ENCODE results near the gene BTBD2.

The BTBD2 gene

GRCh38 chr19:2015608-2015950, at the start of gene BTBD2:
Gene BTBD2 (minus strand): TSS chr19:2015714. CDS start chr19:2015703, 11 bp downstream.
- H3K27ac ChIP-seq (ENCODE audit: poor library complexity, severe bottlenecking), result peak within 1 kb of the TSS; percentile 55
- ATAC-seq (ENCODE audit: low read depth) (no peak), DNase-seq (ENCODE audit: low spot score) (no peak)
- no peaks in the 10 kb centered on the region for H3K27me3 ChIP-seq (ENCODE audit: insufficient read depth, poor library complexity, severe bottlenecking)
- H3K36me3 ChIP-seq (ENCODE audit: low read depth), result peaks cover 10% of the 10 kb centered on the region
- H3K9me3 ChIP-seq (ENCODE audit: severe bottlenecking), result no peaks in the 10 kb centered on the region
- TF ChIP-seq CTCF (IDR thresholded peaks at IDR 0.05; ENCODE audit: poor library complexity, severe bottlenecking), result no peak
- H3K4me3 ChIP-seq (ENCODE audit: severe bottlenecking), result peak within 1 kb of the TSS; percentile 67
- peaks cover 5% of the 10 kb centered on the region for H3K4me1 ChIP-seq (ENCODE audit: insufficient read depth, poor library complexity, severe bottlenecking)

GRCh38 chr19:2064788-2065524, 49.4 kb upstream of the BTBD2 start:
- no peak overlapping the region for H3K4me3 ChIP-seq (ENCODE audit: severe bottlenecking)
- H3K36me3 ChIP-seq (ENCODE audit: low read depth), result no peaks in the 10 kb centered on the region
- ATAC-seq (ENCODE audit: low read depth) (no peak), DNase-seq (ENCODE audit: low spot score) (no peak)
- no peaks in the 10 kb centered on the region for H3K9me3 ChIP-seq (ENCODE audit: severe bottlenecking)
- H3K27me3 ChIP-seq (ENCODE audit: insufficient read depth, poor library complexity, severe bottlenecking), result no peaks in the 10 kb centered on the region
- H3K4me1 ChIP-seq (ENCODE audit: insufficient read depth, poor library complexity, severe bottlenecking), result peaks cover 9% of the 10 kb centered on the region
- no peak overlapping the region for H3K27ac ChIP-seq (ENCODE audit: poor library complexity, severe bottlenecking)
- no peak for TF ChIP-seq CTCF (IDR thresholded peaks at IDR 0.05; ENCODE audit: poor library complexity, severe bottlenecking)

DNA sequence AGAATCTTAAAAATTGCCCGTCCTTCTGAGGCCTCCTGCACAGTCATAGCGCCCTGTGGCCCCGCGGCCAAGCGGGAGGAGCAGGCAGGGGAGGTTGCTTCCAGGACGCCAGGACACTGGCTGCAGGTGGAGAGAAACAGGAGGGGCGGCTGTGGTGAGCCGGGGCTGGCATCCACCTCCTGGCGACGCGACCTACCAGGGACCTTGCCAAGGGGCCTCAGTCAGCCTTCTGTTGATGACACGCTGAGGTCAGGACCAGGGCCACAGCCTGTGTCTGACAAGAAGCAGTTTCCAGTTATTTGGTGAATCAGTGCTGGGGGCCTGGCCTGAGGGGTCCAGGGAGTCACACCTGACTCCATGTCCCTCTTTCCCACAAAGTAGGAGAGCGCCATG, 48.9 kb upstream of the BTBD2 start:
- no peaks in the 10 kb centered on the region for H3K27me3 ChIP-seq (ENCODE audit: insufficient read depth, poor library complexity, severe bottlenecking)
- TF ChIP-seq CTCF (IDR thresholded peaks at IDR 0.05; ENCODE audit: poor library complexity, severe bottlenecking), result no peak
- H3K4me1 ChIP-seq (ENCODE audit: insufficient read depth, poor library complexity, severe bottlenecking), result peaks cover 15% of the 10 kb centered on the region
- ATAC-seq (ENCODE audit: low read depth), result no peak
- DNase-seq (ENCODE audit: low spot score), result no peak
- H3K4me3 ChIP-seq (ENCODE audit: severe bottlenecking), result no peak overlapping the region
- H3K36me3 ChIP-seq (ENCODE audit: low read depth), result no peaks in the 10 kb centered on the region
- H3K27ac ChIP-seq (ENCODE audit: poor library complexity, severe bottlenecking), result no peak overlapping the region
- no peaks in the 10 kb centered on the region for H3K9me3 ChIP-seq (ENCODE audit: severe bottlenecking)

DNA sequence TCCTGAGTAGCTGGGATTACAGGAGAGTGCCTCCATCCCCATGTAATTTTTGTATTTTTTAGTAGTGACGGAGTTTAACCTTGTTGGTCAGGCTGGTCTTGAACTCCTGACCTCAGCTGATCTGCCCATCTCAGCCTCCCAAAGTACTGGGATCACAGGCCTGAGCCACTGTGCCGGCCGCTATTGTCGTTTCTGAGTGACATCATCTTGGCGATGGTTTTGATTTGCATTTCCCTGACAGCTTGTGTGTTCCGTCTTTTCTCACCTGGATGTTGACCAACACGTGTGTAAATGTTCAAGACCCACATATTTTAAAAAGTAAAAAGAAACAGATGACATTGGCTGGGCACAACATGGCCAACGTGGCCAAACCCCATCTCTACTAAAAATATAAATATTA, 48.3 kb upstream of the BTBD2 start:
- Histone ChIP-seq H3K4me3 (ENCODE audit: severe bottlenecking) (no peak overlapping the region), H3K4me1 (ENCODE audit: insufficient read depth, poor library complexity, severe bottlenecking) (peaks cover 21% of the 10 kb centered on the region), H3K36me3 (ENCODE audit: low read depth) (no peaks in the 10 kb centered on the region), H3K9me3 (ENCODE audit: severe bottlenecking) (no peaks in the 10 kb centered on the region), H3K27me3 (ENCODE audit: insufficient read depth, poor library complexity, severe bottlenecking) (no peaks in the 10 kb centered on the region), H3K27ac (ENCODE audit: poor library complexity, severe bottlenecking) (no peak overlapping the region)
- DNase-seq (ENCODE audit: low spot score) (no peak), ATAC-seq (ENCODE audit: low read depth) (no peak)
- no peak for TF ChIP-seq CTCF (IDR thresholded peaks at IDR 0.05; ENCODE audit: poor library complexity, severe bottlenecking)

GRCh38 chr19:2062770-2063169, 47.3 kb upstream of the BTBD2 start:
- ATAC-seq (ENCODE audit: low read depth) (no peak), DNase-seq (ENCODE audit: low spot score) (no peak)
- TF ChIP-seq CTCF (IDR thresholded peaks at IDR 0.05; ENCODE audit: poor library complexity, severe bottlenecking), result no peak
- H3K4me3 ChIP-seq (ENCODE audit: severe bottlenecking), result no peak overlapping the region
- H3K27ac ChIP-seq (ENCODE audit: poor library complexity, severe bottlenecking), result peak overlapping the region; percentile 97
- H3K4me1 ChIP-seq (ENCODE audit: insufficient read depth, poor library complexity, severe bottlenecking), result peaks cover 26% of the 10 kb centered on the region
- H3K27me3 ChIP-seq (ENCODE audit: insufficient read depth, poor library complexity, severe bottlenecking), result no peaks in the 10 kb centered on the region
- no peaks in the 10 kb centered on the region for H3K36me3 ChIP-seq (ENCODE audit: low read depth)
- H3K9me3 ChIP-seq (ENCODE audit: severe bottlenecking), result no peaks in the 10 kb centered on the region

All from RWPE2 (cell line).